ENCODE data around the gene KCTD21.
"Not testable (repeated sequence)": the region's sequence is repeated elsewhere in the genome, so short reads cannot be mapped to it uniquely, and the experiment has no call there.

Gene KCTD21

DNA sequence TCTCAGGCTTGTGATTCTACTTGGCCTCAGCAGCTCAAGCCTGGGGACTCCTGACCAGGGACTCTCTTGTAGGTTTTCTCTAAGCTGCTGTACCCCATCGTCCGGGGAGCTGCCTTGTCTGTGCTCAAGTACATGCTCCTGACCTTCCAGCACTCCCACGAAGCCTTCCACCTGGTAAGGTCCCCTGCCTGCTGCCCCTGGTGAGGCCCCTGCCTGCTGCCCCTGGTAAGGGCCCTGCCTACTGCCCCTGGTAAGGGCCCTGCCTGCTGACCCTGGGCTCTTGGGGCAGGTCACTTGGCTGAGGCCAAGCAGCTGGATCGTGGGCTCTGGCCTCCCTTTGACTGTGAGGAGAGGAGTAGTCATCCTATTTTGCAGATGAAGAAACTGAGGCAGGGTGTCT lies 11.6 kb upstream of the KCTD21 start:
- no peak for DNase-seq

DNA sequence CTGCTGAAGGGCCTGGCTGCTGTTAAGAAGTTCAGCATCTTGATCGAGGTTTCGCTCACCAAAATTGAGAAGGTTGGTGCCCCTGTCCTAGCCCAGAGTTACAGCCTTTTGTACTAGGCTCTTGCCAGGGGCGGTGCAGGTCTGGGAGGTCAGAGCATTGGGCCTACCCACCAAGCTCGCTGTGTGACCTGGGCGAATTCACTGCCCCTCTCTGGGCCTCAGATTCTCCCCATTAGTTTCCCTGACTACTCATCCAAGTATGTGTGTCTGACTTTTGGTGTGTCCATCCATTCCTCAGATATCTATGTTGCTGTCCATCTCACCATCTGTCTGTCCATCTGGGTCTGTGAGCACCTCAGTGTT lies 11.2 kb upstream of the KCTD21 start:
- no peak for DNase-seq

DNA sequence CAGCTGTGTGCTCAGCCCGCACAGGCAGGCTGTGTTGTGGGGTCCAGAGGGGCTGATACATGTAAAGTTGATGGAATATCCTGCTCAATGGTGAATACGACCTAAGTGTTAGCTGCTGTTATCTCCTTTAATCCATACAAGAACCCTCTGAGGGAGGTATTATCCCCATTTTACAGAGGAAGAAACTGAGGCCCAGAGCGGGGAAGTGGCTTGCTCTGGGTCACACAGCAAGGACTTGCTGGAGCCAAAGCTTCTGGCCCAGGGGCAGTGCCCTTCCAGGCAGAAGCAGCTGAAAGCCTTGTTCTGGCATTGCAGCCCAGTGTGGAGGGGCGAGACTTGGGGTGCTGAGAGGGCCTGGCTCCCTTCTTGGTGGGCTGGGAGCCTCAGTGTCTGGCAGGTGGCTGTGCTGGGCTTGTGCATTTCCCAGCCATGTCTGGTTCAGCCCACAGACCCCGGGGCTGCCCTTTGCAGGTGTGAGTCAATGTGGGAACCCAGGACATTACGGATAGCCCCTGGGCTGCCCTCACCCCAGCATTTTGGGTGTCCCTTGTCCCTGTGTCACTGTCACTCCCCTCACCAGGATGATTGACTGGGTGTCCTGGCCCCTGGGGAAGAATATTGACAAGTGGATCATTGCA lies 10.7 kb upstream of the KCTD21 start:
- DNase-seq: no peak

DNA sequence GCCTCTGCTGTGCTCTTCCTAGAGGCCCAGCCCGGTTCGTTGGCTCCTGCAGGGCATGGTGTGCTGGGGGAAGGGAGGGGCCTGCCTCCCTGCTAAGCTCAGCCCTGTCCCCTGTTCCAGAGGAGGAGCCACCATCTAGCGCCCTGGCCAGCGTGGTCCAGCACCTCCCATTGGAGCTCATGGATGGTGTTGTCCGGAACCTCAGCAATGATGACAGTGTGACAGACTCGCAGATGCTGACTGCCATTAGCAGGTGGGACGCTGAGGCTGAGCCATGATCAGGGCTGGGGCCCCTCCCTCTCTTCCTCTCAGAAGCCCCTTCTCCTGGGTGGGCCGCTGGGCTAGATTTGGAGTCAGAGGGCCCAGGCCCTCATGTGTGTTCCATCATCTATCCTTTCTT lies 9.4 kb upstream of the KCTD21 start:
- DNase-seq: no peak

DNA sequence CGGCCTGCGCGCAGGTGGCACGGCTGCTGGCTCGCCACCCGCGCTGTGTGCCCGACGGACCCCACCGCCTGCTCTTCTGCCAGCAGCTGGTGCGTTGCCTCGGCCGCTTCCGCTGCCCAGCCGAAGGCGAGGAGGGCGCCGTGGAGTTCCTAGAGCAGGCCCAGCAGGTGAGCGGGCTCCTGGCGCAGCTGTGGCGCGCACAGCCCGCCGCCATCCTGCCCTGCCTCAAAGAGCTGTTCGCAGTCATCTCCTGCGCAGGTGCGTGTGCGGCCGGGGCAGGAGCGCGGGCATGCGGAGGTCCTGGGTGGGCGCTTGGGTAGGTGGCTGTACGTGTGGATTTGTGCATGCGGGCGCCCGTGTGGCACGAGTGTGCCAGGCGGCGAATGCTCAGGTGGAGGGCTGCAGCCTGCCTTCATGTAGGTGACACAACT lies 8.2 kb upstream of the KCTD21 start:
- no peak for DNase-seq

DNA sequence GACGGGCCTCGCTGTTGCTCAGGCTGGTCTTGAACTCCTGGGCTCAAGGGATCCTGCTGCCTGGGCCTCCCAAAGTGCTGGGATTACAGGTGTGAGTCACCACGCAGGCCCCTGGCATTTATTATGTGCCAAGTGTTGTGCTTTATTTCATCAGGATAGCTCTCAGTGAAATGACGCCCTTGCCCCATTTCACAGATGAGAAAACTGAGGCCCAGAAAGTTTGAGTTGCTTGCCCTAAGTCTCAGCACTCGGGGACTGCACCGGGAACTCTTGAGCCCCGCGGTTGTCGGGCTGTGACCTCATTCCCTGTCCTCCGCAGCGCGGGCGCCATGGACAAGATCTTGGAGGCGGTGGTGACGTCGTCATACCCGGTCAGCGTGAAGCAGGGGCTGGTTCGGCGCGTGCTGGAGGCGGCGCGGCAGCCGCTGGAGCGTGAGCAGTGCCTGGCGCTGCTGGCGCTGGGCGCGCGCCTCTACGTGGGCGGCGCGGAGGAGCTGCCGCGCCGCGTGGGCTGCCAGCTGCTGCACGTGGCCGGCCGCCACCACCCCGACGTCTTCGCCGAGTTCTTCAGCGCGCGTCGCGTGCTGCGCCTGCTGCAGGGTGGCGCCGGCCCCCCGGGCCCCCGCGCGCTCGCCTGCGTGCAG lies 7.6 kb upstream of the KCTD21 start:
- DNase-seq: no peak

DNA sequence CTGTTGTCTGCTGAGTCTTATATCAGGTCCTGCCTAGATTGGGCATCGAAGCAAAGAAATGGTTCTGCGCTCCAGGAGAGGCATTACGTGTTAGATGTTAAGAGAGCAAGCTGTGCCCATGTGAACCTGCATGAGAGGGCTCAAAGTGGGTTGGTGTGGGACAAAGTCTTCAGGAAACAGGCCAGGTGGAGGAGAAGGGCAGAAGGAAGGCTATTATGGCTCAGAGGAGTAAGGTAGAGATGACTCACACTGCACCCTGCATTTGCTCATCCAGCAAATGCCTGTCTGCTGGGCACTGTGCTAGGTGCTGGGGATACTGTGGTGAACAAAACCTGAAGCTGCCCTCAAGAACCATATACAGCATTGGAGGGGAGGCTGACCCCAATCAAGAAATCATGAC lies 6.1 kb upstream of the KCTD21 start:
- DNase-seq: no peak

DNA sequence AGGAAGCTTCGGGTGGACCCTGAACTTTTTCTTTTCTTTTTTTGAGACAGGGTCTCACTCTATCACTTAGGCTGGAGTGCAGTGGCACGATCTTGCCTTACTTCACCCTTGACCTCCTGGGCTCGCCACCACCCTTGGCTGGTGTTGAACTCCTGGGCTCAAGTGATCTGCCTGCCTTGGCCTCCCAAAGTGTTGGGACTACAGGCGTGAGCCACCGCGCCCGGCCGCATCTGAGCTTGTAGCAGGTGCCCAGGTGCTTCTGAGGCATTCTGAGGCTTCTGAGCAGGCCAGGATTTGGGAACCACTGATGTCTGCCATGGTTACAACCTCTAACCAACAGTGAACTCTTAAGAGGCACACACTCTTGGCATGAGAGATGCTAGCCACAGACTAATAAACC lies 5.4 kb upstream of the KCTD21 start:
- no peak for DNase-seq

DNA sequence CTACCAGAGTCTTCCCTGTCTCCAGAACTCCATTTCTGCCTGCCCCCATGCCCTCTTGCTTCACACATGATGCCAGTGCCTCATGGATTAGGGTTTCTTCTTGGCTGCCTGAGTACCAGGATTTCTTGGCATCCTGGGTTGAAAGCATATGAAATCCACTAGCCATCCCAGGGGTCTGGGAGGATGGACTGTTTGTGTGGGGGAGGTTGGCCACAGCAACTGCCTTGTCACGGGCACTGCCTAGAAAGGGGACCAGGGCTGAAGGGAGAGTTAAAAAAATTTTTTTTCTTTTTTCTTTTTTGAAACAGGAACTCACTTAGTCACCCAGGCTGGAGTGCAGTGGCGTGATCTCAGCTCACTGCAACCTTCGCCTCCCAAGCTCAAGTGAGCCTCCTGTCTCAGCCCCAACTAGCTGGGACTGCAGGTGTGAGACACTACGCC lies 4.5 kb upstream of the KCTD21 start:
- DNase-seq: peak; percentile 35

DNA sequence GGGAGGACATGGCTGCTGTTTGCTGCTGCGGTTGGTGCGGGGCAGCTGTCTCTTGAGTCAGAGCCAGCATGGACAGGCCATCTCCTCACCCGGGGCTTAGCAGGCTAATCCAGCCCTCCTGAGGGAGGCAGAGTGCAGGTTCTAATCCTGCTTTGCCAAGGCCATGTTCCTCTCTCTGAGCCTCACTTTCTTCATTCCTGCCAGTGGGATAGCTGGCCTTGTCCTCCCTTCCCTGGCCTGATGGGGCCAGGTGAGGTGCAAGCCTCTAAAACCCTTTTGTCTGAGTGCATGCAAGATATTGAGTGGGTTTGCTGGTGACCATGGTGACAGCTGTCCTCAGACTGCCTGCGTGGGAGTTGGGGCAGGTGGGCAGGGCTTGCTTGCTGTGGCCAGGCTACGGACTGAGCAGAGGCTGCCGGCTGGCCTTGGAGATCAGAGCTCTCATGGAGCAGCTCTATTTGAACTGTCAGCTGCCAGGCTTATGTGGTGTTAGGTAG lies 3.8 kb upstream of the KCTD21 start:
- DNase-seq: no peak

DNA sequence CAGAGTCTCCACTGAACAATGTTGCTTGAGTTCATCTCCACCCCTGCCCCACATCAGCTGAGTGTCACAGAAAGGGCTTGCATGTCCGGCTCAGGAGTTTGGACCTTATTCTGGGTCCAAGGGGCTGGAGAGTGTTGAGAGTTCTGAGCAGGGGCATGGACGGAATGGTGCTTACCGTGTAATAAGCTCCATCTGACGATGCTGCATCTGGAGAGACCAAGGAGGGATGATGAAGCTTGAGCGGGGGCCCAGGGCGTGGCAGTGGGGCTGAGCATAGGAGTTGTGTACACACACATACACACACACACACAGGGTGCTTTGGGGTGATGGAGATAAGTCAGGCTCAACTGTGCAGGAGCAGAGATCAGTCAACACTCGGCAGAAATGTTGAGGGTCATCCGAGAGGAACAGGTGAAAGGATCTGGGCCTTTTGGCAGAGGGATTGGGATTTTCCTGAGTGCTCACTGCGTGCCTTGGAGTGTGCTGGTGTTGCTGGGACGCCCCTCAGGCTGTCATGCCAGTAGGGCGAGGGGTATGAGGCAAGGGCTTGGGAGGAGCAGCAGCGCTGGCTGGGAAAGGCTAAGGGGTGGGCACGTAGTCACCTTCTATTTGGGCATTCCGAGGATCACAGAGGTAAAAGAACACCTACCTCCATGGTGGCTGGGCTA lies 2.6 kb upstream of the KCTD21 start:
- no peak for DNase-seq

DNA sequence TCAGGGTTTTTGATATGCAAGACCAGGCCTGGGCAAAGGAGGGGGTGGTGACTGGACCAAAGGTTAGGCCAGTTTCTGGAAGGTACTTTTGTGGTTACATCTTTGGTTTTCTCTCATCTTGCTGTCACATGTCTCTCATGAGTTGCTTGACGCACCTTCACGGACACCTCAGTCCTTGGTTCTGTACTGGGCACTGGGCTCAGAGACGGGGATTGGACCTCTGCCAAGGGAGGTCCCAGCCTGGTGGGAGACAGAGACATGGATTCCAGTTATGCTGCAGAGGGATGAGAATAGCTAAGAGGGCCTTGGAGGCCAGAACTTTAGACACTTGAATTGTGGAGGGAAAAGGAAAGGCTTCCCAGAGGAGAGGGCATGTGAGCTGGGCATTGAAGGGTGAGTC lies 1.9 kb upstream of the KCTD21 start:
- DNase-seq: no peak

DNA sequence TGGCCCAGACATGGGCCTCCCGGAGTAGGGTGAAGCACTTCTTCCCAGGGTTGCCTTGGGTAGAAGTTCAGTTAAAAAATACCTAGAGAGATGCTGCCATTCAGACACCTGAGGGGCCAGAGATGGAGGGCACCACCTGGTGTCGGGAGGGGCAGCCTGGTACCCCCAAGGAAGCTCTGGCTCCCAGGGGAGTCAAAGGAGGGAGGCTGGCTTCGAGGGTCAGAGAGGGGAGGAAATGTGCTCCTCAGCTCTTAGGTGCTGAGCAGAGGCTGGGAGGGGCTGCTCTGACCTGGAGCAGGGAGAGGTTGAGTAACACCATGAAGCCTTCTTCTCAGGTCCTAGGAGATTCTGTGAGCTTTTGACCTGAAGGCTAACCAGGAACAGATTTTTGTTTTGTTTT lies 1.4 kb upstream of the KCTD21 start:
- no peak for DNase-seq

DNA sequence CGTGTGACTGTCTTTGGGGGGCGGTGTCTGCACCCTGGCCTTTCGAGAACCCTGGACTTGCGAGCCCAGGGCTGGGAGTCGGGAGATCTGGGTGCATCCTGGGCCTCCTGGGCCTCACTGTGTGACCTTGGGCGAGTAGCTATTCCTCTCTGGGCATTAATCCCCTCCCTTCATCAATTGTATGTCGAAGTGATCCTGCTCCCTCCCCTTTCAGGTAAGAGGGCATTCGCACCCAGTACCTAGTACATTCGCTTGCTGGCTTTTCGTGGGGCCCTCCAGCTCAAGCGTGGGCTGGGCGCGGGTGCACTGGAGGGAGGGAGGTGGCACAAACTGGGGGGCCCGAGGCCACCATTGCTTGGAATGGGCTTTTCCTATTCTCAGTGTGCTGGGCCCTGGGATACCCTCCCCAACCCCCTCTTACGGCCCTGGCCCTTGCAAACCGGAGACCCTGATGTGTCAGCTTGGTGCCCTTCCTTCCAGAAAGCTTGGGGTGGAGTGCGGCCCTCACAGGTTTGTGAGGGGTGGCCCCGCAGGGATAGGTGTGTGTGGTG lies 823 bp upstream of the KCTD21 start:
- no peak for DNase-seq

DNA sequence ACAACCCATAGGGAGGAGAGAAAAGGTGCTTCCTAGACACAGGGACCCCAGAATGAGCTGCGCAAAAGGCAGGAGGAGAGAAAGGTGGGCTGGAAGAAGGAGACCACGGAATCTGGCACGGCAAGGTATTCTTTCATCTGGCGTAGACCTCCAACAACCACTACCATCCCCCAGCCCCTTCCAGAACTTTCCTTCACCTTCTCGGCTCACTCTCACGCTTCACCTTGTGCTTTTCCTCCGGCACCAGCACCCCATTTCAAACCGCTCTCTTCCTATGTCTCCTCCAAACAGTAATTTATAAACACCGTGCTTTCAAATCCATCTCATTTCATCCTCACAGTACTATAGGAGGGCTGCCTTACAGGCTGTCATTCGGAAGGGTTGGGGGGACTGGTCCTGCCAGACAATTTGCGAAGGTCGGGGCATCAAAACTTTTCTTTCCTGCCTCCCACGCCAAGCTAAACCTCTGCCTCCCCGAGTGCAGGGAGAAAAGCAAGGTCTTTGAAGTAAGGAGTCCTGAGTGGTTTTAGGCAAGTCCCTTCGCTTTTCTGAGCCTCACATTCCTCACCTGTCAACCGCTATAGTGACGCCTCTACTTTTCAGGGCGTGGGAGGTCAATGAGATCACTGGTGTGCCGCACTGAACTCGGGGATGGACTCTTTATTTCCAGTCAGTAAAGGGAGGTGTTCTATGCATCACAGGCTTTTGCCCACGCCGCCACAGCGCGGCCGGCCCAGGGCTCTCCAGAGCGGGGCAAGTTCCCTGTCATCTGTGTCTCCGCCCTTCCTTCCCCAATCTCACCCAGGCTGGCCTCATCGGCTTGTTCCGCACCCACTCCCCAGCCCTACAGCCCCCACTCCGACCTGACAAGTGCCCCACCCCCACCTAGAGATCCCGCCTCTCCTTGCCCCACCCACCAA lies 800 bp downstream of the KCTD21 start:
- peak; percentile 87 for DNase-seq

DNA sequence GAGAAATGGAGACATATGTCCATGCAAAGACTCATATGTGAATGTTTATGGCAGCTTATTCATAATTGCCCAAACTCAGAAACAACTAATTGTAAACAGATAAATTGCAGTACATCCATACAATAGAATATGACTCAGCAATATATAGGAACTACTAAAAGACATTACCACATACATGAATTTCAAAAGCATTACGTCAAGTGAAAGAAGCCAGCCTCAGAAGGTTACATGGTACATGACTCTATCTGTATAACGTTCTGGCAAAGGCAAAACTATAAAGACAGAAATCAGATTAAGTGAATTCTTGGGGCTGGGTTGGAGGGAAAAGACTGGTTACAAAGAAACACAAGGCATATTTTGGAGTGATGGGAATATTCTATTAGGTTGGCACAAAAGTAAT lies 7.2 kb downstream of the KCTD21 start:
- DNase-seq: no peak

DNA sequence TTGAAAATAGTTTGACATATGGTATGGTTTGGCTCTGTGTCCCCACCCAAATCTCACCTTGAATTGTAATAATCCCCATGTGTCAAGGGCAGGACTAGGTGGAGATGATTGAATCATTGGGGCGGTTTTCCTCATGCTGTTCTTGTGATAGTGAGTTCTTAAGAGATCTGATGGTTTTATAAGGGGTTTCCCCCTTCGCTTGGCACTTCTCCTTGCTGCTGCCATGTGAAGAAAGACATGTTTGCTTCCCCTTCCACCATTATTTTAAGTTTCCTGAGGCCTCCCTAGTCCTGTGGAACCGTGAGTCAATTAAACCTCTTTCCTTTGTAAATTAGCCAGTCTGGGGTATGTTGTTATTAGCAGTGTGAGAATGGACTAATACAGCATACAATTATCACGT lies 7.7 kb downstream of the KCTD21 start:
- no peak for DNase-seq

DNA sequence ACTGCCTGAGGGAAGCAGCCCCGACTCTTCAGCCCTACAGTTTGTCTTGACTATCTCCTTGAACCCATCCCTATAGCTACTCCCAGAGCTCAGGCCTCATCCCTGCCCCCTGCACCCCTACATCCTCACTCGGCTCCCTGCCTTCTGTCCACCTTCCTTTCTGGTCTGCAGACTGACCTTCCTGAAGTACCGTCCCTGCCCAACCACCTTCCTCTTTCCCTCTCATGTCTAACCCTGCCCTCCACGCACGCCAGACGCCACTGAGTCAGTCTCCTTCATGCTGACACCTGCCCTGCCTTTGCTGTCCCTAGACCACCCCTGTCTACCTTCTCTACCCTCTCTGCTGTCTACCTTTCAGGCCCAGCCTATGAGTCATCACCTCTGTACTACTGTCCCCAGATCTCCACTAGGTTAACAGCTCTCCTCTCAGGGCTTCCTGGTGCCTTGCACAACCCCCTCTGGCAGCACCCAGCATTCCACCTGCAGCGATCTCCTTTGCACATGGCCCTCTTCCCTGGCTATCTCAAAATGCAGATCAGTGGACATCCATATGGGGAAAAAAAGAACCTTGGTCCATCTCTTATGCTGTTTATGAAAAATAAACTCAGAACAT lies 8.9 kb downstream of the KCTD21 start:
- DNase-seq: no peak

DNA sequence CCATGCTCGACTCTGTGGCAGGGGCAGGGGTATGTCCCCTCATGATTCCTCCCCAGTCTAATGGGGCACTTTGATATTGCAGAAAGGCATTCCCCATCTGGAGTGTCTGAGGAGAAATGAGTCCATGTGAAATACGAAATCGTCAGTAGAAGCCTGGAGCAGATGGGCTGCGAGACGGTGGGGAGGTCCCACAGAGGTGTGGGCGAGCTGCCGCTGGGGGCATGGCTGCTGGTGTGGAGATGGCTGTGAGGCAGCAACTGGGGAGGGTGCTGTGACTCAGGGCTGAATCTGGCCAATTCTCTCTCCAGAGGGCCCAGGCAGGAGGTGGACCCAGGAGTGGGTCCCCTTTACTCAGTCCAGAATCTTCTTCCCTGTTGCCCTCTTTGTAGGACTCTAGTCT lies 11.2 kb downstream of the KCTD21 start:
- DNase-seq: no peak

DNA sequence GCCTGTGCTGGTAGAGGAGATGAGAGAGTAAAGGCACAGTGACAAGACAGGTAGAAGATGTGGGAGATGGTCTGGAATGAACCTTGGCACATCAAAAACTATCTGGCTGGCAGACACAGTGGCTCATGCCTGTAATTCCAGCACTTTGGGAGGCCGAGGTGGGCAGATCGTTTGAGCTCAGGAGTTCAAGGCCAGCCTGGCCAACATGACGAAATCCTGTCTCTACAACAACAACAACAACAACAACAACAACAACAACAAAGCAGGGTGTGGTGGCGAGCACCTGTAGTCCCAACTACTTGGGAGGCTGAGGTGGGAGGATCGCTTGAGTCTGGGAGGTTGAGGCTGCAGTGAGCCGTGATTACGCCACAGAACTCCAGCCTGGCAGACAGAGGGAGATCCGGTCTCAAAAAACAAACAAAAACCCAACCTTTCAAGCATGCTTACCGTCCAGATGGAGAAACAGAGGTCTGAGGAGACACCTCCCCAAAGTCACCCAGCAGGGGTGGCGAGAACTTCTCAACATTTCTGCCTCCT lies 11.8 kb downstream of the KCTD21 start:
- no peak for DNase-seq

DNA sequence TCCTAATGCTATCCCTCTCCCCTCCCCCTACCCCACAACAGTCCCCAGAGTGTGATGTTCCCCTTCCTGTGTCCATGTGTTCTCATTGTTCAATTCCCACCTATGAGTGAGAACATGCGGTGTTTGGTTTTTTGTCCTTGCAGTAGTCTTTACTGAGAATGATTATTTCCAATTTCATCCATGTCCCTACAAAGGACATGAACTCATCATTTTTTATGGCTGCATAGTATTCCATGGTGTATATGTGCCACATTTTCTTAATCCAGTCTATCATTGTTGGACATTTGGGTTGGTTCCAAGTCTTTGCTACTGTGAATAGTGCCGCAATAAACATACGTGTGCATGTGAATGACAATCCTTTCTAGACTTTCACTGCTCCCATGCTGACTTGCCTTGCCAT lies 12.6 kb downstream of the KCTD21 start:
- DNase-seq: not testable (repeated sequence)

DNA sequence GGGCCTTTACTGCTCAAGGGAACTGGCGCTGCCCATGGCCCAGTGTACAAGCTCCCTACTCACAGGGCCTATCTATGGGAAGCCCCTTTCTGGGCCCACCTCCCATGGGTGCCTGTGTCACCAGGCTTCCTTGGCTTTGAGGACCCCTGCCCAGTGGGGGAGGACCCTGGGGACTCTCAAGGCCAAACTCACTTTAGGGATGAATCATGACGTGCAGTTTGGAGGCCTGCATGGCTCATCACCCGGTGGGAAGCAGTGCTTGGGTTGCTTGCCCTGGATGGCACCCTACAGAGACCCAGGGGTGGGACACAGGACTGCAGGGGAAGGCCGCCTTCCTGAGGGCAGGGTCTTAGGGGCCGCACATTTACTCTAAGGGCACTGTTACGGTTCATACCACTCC lies 16.5 kb downstream of the KCTD21 start:
- no peak for DNase-seq

Measured in activated CD4-positive, alpha-beta T cell treated with anti-CD3 and anti-CD28 coated beads for 48 hours (primary cell).